HG03378 (cell line): Measurements from ENCODE around the gene IFNAR2.

ENCODE experiments used
- ATAC-seq: cut with Tn5 transposase; IDR thresholded peaks from one replicate; pipeline ENCODE4 v1.9.1; 2021; ENCODE audit warnings: mild to moderate bottlenecking, moderate library complexity; ENCODE audit not compliant: unreplicated experiment

IFNAR2 gene

GRCh38 chr21:33266050-33266788, 36.5 kb downstream of the IFNAR2 start, which contains the start of gene IL10RB:
TSS of gene IL10RB (plus strand) at chr21:33266367. CDS start at chr21:33266466, 99 bp downstream.
- ATAC-seq, result peak; percentile 11

GRCh38 chr21:33266789-33267135, 37.0 kb downstream of the IFNAR2 start:
- ATAC-seq, result no peak

DNA sequence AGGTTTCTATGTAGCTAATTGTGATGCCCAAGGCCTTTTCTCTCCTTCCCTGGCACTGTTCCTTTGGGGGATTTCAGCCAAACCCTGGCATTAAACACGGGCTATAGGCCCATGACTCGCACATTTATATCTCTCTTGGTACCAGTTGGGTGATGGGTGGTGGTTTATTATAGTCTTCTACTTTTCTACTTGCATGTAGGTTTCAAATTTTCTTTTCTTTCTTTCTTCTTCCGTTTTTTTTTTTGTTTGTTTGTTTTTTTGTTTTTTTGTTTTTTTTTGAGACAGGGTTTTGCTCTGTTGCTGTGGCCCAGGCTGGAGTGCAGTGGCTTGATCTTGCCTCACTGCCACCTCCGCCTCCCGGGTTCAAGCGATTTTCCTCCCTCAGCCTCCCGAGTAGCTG, 37.5 kb downstream of the IFNAR2 start:
- ATAC-seq, result no peak

DNA sequence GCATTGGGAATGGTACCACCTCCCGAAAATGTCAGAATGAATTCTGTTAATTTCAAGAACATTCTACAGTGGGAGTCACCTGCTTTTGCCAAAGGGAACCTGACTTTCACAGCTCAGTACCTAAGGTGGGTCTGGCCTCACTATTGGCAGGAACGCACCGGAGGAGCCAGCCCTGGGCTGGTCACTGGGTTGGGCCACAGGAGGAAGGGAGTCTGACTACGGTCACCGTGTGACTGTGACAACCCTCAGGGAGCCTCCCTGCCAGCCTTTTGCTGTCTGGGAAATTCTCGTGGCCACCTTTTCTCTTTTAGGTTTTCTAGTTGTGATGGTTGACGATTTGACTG, 38.6 kb downstream of the IFNAR2 start:
- peak; percentile 9 for ATAC-seq

- ATAC-seq, result peak; percentile 66
Measured at GRCh38 chr21:33268737-33269441, 39.2 kb downstream of the IFNAR2 start.

GRCh38 chr21:33270986-33271385, 41.2 kb downstream of the IFNAR2 start:
- ATAC-seq, result no peak

DNA sequence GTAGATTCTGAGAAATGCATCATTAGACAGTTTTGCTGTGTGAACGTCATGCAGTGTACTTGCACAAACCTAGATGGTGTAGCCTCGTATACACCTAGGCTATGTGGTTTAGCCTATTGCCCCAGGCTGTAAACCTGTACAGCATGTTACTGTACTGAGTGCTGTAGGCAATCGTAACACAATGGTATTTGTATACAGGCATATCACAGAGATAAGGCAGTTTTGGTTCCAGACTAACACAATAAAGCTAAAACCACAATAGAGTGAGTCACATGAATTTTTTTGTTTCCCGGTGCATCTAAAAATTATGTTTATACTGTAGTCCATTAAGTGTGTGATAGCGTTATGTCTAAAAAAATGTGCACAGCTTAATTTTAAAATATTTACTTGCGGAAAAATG, 43.3 kb downstream of the IFNAR2 start:
- no peak for ATAC-seq

DNA sequence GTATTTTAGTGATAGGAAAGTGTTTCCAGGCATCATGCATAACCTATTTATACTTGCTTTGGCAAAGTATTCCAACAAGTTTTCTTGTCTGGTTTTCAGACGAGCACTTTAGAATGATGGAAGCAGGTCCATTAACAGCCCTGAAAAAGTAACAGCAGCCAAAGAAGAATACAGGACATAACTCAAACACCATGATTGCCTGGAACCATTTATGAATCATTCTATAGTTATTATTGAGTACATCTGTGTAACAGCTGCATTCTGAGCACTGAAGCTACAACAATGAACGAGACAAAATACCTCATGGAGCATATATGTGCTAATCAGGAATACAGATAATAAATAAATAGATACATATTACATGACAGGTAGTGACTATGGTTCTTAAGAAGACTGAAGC, 49.0 kb downstream of the IFNAR2 start:
- ATAC-seq, result no peak

DNA sequence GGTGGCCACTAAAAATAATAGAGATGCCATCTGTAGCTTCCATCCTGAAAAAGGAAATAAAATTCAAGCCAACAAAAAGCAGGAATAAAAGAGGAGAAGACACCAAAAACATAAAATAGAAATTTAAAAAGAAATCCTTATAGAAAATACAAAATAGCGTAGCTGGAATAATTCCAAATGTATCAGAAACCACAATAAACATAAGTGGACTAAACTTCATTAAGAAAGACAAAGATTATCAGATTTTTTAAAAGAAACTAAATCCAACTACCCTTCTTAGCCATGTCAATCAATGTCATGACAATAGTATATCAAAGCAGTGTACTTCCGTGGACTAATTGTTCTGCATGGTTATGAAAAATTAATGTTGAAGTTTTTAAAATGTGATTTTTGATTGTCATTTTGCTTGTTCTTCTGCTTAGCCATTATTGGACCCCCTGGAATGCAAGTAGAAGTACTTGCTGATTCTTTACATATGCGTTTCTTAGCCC, 49.6 kb downstream of the IFNAR2 start:
- no peak for ATAC-seq
